Stimulated activated CD4-positive, alpha-beta T cell treated with anti-CD3 and anti-CD28 coated beads, Interleukin-12 subunit alpha, Interleukin-12 subunit beta, amount 100 ng/mL, for 48 hours (primary cell): ENCODE results near the gene IQCE.
"Not testable (repeated sequence)": the region's sequence is repeated elsewhere in the genome, so short reads cannot be mapped to it uniquely, and the experiment has no call there.

Experiments used
- DNase-seq, 3 donors: peaks; one replicate each; pipeline ENCODE4 v3.0.0-alpha.2; 2020; ENCODE audit warnings: low read depth in 2 of 3, low spot score in 1 of 3

IQCE gene

DNA sequence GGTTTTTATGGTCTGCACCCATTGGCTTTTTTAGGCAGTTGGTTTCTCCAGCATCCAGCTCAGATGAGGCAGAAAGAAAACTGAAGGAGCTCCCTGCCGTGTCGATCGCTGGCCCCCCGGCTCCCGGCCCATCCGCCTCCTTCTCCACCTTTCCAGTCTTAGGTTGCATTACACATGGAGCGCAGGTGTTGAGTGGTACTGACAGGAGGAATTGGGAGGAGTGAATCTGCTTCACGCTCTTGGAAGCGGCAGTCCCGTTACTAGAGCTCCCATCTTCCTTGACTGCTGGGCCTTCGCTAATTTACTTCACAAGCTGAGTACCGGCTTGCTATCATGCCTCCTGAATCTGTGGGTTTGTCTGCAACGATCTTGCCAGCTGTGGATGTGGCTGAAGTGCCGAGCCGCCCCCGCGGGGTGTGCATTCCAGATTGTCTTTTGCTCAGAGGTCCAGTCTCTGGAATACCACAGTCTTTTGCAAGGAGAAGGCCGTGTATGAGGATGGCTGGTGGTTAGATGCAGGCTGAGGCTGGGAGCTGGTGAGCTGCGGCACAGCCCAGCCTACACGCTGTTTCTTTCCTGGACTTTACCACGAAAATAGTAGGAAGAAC lies 17.1 kb downstream of the IQCE start:
- no peak for DNase-seq

DNA sequence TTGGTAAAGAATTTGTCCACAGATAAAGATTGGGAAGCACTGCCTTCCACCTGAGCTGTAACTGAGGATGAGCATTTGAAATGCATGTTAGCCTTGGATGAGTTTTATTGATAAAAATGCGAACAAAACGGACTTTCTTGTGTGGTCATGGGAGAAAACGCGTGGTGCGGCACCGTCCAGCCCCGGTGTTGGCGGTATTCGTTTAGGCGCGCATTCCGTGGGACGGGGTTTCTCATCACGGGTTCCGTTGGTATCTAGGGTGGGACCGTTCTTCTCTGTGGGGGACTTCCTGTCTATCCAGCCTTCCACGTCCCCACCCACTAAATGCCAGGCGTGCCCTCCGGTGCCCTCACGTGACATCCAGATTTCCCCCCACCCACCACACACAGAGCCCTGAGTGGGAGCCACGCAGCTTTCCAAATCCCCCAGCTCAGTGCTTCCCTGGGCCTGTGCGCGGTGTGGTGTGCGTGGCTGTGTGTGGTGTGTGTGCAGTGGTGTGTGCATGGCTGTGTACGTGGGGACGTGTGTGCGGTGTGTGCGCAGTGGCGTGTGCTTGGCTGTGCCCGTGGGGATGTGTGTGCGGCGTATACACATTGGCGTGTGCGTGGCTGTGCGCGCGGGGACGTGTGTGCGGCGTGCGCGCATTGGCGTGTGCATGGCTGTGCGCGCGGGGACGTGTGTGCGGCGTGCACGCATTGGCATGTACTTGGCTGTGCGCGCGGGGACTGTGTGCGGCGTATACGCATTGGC lies 18.1 kb downstream of the IQCE start:
- DNase-seq = no peak

DNA sequence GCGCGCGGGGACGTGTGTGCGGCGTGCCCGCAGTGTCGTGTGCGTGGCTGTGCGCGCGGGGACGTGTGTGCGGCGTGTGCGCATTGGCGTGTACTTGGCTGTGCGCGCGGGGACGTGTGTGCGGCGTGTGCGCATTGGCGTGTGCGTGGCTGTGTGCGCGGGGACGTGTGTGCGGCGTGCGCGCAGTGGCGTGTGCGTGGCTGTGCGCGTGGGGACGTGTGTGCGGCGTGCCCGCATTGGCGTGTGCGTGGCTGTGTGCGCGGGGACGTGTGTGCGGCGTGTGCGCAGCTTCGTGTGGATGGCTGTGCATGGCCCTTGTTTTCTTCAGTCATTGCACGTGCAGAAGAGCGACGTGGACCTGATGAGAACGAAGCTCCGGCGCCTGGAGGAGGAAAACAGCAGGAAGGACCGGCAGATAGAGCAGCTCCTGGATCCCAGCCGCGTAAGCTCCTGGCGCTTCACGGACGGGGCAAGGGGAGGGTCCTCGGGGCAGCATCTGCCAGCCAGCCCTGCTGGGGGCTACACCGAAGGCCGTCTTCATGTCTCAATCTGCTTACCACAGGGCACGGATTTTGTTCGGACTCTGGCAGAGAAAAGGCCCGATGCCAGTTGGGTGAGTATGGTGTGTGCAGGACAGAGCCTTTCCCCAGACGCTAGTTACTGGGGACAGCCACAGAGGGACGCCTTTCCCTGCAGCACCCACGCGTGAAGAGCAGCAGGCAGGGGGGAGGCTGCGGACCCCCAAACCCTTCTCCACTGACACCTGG lies 19.3 kb downstream of the IQCE start:
- DNase-seq = no peak

DNA sequence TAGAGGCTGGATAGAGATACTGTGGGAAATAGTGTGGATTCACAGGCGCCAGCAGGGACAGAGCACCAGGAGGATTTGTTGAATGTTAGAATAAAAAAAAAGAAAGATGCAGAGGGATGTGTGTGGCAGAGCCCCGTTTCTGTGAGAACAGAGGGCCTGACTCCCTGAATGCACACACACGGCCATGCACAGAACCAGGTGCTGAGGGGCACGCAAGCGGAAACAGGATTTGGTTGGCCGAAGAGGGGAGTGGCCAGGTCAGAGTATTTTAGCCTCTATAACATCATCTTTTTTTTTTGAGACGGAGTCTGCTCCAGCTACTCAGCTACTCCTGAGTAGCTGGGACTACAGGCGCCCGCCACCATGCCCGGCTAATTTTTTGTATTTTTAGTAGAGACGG lies 21.9 kb downstream of the IQCE start:
- DNase-seq = no peak

DNA sequence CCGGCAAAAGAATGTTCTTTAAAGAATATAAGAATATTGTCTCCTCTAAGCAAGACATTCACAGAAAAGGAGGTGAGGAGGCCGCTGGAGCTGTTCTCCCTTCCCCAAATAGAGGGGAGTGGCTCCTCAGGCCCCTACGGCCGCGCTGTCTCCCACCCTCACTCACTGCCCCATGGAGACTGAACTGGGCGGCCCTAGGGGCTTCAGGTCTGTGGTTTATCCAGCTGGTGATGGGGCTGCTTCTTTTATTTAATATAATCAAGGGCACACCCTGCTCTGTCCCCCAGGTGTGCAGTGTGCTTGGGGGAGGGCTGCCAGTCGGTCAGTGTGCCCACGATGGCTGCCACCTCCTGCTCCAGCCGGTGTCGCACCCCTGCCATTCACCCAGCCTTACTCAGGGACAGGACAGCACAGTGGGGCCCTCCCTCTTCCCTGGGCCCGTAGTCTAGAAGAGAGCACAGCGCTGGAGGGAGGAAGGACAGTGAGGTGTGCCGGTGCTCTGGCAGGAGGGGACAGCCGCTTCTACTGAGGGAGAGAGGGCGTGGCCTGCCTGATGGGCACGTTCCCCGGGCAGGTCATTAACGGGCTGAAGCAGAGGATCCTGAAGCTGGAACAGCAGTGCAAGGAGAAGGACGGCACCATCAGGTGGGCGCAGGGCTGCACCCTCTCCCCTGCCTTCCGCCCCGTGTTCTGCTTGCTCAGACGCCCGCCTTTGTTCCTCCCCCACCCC lies 23.4 kb downstream of the IQCE start:
- no peak for DNase-seq

DNA sequence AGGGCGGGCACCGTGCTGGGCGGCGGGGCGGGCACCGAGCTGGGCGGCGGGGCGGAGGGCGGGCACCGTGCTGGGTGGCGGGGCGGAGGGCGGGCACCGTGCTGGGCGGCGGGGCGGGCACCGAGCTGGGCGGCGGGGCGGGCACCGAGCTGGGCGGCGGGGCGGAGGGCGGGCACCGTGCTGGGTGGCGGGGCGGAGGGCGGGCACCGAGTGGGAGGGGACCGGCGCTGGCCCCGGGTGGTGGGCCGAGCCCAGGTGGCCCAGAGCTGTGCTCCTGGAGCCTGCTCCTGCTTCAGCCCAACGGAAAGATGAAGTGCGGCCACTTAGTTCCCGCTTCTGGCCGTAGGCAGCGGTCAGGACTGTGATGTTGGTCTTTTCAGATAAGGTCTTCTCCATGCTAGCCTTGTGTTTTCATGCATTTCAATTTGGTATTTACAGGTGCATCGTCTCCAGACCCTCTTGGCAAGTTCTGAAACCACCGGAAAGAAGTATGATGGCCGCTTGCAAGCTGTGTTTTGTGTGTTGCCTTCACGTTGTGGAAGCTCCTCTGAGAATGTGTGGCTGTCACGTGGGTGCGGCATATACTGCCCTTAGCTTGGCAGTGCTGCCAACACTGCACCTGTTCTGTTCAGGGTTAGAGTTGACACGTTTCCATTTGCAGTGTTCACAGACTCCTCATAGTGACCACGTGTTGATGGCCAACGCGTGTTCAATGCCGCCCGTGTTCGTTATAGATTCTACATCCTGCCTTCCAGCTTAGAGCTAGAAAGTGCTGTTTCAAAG lies 25.2 kb downstream of the IQCE start:
- DNase-seq = no peak

DNA sequence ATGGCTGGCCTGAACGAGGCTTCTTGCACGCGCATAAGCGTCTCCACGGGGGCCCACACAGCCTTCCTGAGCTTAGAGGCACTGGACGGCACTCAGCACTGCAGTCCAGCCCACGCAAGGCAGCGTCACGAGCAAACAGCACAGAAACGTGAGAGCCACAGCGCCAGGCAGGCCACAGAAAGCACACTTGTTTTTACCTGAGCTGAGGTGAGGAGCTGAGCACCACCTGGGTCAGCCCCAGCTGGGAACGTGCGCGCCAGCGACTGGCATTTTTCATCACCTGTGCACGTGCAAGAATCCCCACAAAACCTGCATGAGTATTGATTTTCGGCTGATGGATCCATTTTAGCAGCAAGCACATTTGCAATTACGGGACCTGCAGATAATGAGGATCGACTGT lies 26.7 kb downstream of the IQCE start:
- DNase-seq = no peak

DNA sequence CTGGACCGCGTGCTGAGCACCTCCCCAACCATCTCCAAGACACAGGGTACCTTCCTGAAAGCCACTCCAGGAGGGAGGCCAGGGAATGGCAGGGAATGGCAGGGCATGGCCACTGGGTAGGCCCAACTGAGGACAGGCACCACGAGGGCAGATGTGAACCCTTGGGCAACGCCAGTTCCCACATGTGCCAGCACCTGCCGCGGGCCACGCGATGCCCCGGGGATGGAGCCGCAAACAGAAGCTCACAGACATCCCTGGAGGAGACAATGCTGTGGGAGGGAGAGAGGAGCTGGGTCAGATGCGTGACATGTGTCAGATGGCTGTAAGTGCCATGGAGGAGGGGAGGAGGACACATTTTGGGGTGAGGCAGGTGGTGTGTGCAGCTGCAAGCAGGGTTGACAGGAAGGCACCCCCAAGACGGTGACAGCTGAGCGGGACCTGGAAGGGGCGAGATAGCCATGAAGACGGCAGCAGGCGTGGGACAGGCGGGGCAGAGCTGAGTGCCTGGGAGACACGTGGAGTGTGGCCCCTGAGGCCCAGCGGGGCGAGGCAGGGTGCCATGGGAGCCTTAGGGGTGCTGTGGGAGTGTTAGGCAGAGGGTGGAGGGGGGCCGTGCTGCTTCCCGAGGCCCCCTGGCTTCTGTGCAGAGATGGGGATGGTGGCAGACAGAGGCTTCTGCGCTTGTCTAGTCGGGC lies 27.7 kb downstream of the IQCE start:
- no peak for DNase-seq

DNA sequence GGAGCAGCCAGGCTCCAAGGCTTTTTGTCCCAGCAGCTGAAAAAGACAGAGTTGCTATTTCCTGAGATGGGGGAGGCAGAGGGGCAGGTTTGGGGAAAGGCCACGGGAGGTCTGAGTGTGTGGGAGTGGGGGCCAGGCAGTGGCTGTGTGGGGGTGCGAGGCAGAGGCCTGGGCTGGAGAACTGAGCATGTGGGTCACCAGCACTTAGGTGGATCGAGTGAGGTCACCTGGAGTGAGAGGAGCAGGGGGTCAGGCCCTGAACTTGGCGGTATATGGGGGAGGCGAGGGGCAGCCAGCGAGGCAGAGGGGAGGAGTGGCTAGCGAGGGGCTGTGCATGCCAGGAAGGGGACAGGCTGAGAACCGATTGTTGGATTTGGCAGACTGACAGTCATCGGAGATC lies 28.4 kb downstream of the IQCE start:
- DNase-seq = no peak

DNA sequence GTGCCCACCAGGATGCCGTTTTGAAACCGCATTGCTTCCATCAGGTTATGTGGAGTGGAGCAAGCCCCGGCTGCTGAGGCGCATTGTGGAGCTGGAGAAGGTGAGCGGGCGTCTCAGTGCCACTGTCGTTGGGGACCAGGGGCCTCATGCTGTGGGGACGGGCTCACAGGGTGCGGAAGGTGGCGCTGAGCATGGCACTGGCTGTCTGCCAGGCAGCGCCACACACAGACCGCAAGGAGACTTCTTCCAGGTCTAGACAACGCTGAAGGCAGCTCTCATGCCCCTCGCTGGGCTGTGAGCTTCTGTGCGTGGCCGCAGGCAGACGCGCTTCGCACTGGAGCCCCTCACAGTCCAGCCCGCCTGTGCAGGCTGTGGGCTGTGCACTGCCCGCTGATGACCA lies 29.0 kb downstream of the IQCE start:
- DNase-seq = no peak

DNA sequence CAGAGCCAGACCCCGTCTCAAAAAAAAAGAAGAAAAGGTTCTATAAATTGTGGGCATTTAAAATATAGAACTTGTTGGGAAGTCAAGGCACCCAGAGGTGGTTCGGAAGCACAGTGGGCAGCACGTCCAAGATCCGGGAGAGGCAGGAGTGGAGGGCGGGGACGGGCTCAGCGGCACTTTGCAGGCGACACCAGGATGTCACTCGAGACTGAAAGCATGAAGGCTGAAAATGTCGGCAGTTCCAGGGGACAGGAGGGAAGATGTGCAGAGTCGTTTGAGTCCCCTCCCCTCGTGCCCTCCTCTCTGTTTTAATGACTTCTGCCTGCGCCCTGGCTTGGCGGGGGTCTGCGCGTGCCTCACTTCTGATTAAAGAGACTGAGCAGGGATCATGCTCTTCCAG lies 30.6 kb downstream of the IQCE start:
- DNase-seq = no peak

DNA sequence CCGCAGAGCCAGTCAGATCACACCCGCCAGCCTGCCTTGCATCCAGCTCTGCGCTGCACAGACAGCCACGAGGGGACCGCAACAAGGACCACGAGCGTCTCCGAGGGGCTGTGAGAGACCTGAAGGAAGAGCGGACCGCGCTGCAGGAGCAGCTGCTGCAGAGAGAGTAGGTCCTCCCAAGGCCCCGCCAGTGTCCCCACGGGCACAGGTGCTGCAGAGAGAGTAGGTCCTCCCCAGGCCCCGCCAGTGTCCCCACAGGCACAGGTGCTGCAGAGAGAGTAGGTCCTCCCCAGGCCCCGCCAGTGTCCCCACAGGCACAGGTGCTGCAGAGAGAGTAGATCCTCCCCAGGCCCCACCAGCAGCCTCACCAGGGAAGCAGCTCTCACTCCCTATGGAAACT lies 31.2 kb downstream of the IQCE start:
- DNase-seq = not testable (repeated sequence)

DNA sequence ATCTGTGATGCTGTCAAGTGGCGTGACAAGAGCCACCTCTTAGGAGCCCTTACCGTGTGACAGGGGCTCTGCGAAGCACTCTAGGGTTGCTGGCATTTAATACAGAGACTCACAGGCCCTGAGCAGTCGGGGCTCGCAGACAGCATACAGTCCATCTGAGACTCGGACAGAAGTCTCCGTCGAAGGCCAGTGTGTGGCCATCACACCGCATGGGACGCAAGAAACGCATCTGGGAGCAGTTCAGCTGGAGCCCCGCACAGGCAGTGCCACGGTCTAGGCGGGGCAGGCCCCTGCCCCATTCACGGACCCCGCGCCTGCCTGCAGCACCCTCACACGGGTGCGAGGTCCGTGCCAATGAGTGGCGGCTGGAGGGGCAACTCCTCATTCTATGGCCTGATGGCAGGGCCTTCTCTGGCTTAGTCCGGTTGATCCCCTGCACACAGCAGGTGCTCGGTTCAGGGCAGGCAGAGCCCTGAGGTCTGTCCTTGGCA lies 33.6 kb downstream of the IQCE start:
- DNase-seq = no peak

DNA sequence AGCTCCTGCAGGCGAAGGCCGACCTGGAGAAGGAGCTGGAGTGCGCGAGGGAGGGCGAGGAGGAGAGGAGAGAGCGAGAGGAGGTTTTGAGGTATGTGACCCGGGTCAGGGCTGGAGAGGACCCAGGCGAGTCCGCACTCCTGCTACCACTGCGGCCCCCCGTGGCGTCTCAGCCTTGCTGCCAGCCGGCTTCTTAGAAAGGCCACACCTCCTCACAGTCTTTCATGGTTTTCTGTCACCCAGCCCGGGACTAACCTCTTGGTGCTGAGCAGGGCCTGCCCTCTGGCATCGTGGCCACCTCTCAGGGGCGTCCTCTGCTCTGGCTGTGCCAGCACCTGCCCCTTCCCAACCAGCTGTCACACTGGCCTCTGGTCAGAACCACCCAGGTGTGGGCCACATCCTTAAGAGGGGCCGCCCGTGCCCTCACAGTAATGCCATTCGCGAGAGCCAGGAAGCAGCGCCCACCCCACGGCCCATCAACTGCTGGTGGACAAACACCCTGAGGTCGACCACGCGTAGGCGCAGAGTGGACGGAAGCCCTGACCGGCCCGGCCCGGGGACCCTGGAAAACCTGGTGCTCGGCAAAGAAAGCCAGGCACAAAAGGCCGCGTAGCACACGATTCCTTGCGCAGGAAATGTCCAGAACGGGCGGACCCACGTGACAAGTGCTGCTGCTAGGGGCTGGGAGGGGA lies 34.4 kb downstream of the IQCE start:
- no peak for DNase-seq

DNA sequence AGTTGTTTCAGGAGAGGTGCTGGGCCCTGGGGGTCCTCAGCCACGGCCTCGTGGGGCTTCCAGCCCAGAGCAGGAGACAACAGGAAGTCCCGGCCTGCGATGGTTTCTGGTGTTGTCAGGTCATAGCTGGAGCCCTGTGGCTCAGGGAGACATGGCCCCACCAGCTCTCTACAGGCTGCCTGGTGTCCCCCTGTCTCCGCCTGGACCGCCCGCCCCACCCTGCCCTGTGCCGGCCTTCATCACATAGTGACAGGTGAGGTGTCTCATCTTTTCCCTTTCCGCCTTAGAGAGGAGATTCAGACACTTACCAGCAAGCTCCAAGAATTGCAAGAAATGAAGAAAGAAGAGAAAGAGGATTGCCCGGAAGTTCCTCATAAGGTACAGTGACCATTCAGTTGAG lies 35.8 kb downstream of the IQCE start:
- DNase-seq = no peak

DNA sequence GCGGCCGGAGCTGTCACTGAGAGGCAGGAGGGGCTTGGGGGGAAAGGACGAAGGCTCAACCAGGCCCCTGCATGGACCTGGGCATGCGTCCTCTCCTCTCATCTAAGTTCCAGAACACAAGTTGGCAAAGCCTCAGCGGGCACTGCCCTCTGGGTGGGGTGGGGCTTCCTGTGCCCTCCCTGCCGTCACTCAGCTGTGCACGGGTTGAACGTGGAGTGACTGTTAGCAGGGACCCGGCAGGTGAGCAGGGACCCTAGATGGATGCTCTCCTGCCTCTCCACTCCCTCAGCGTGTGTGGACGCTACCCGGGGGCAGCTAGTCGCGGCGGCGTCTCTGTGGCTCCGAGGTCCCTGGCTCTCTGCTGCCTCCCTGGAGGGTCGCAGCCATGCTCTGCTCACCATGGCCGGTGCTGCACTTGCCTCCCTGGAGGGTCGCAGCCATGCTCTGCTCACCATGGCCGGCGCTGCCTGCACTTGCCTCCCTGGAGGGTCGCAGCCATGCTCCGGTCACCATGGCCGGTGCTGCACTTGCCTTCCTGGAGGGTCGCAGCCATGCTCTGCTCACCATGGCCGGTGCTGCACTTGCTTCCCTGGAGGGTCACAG lies 36.6 kb downstream of the IQCE start:
- no peak for DNase-seq

DNA sequence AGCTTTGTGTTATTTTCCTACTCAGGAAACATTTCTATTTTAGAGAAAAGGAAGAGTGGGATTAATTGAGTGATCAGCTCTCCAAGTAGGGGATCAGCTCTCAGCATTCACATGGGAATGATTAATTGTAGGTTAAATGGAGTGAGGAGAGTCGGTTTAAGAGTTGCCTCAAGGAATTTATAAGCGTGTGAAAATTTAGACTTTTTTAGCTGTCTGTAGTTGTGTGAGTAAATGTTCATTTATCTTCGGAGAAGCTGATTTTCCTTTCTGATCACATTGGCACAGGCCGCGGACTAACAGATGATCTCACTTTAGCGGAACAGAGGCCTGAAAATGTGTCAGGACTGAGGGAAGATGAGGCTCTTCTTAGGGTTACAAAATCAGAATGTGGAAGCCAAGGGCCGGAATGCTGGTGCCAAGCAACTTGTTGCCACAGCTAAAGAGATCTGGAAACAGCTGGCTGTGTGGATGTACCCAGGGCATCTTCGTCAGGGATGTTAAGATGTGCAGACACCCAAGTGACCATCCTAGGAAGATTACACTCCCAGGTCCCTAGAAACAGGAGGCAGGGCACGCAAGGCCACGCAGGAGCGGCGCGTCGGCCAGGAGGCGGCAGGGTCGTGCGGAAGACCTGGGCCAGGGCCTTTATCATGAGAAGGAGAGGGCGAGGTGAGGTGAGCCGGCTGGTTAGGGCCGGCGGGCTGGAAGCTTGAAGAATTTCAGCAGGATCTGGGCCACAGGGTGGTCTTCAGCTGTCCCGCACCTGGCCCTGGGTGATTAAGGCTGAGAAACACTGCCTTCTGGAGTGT lies 37.9 kb downstream of the IQCE start:
- DNase-seq = no peak

DNA sequence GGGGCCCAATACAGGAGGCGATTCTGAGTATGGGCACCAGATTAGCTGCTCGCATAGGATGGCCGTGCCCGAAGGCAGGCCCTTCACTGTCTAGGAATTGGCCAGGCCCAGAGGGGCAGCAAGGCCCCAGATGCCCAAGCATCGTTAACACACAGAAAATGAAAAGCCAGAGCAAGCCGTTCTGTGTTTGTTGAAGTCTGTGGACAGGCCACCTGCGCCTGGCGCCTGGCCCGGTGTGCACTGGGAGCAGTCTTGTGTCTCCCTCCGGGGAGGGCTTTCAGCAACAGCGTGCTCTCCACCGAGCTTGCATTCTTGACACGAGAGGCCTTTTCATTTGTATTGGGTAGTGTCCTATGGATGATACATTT lies 38.5 kb downstream of the IQCE start:
- no peak for DNase-seq
